Mesenchymal stem cell (in vitro differentiated cells and primary cell): ENCODE results near the gene ZDHHC12.

Source experiments
- DNase-seq: peaks from one replicate; pipeline ENCODE4 v3.0.0-alpha.2; 2013
- H2AFZ ChIP-seq: one replicate; pipeline ENCODE4 v1.6.1; 2013; ENCODE audit warnings: low read depth, mild to moderate bottlenecking, control low read depth, inconsistent platforms, low read length, moderate library complexity
- H2AK5ac ChIP-seq: 2 replicates; pipeline ENCODE4 v1.6.1; 2013; ENCODE audit warnings: low read length, moderate library complexity, mild to moderate bottlenecking, inconsistent platforms; ENCODE audit not compliant: severe bottlenecking
- H2BK120ac ChIP-seq: one replicate; pipeline ENCODE4 v1.6.1; 2013; ENCODE audit warnings: low read depth, mild to moderate bottlenecking, inconsistent platforms, low read length, moderate library complexity
- H2BK12ac ChIP-seq, 2 experiments: one replicate each; pipeline ENCODE4 v1.6.1; 2013; ENCODE audit warnings: inconsistent platforms in 2 of 2, low read length in 2 of 2, mild to moderate bottlenecking in 2 of 2, moderate library complexity in 2 of 2, control low read depth in 1 of 2
- H2BK15ac ChIP-seq: one replicate; pipeline ENCODE4 v1.6.1; 2013; ENCODE audit warnings: mild to moderate bottlenecking, low read depth, inconsistent platforms; ENCODE audit not compliant: poor library complexity, severe bottlenecking
- H2BK5ac ChIP-seq: 2 replicates; pipeline ENCODE4 v1.6.1; 2013; ENCODE audit warnings: low read depth, mild to moderate bottlenecking, low read length, control low read depth, inconsistent platforms; ENCODE audit not compliant: poor library complexity, severe bottlenecking
- H3K14ac ChIP-seq, 2 experiments: one replicate each; pipeline ENCODE4 v1.6.1; 2013; ENCODE audit warnings: inconsistent platforms in 2 of 2, low read length in 2 of 2, control low read depth in 1 of 2, mild to moderate bottlenecking in 1 of 2, moderate library complexity in 1 of 2
- H3K18ac ChIP-seq, 2 experiments: one replicate each; pipeline ENCODE4 v1.6.1; 2013; ENCODE audit warnings: inconsistent platforms in 2 of 2, low read length in 2 of 2, control low read depth in 1 of 2, low read depth in 1 of 2, mild to moderate bottlenecking in 1 of 2
- H3K23ac ChIP-seq, 2 experiments: one replicate each; pipeline ENCODE4 v1.6.1; 2013; ENCODE audit warnings: inconsistent platforms in 2 of 2, low read length in 2 of 2, mild to moderate bottlenecking in 2 of 2, moderate library complexity in 2 of 2, control low read depth in 1 of 2
- H3K27ac ChIP-seq: 2 replicates; pipeline ENCODE4 v1.5.1; 2013; ENCODE audit warnings: mild to moderate bottlenecking, moderate library complexity, low read length, control low read depth, inconsistent platforms; ENCODE audit not compliant: poor library complexity, severe bottlenecking
- H3K27me3 ChIP-seq, 2 experiments: 2 replicates each; pipeline versions ENCODE4 v1.6.1 to v1.7.0; 2013; ENCODE audit warnings: low read length in 2 of 2, mild to moderate bottlenecking in 2 of 2, moderate library complexity in 2 of 2, control low read depth in 1 of 2, inconsistent platforms in 1 of 2; ENCODE audit not compliant: control insufficient read depth in 1 of 2, insufficient read depth in 1 of 2
- H3K36me3 ChIP-seq, 2 experiments: 2 replicates each; pipeline versions ENCODE4 v1.6.1 to v1.7.0; 2013; ENCODE audit warnings: low read length in 2 of 2, control low read depth in 1 of 2, inconsistent platforms in 1 of 2, low read depth in 1 of 2, mild to moderate bottlenecking in 1 of 2; ENCODE audit not compliant: insufficient read depth in 2 of 2, control insufficient read depth in 1 of 2
- H3K4ac ChIP-seq, 2 experiments: one replicate each; pipeline ENCODE4 v1.6.1; 2013; ENCODE audit warnings: inconsistent platforms in 2 of 2, low read length in 2 of 2, mild to moderate bottlenecking in 2 of 2, moderate library complexity in 2 of 2, control low read depth in 1 of 2, low read depth in 1 of 2
- H3K4me1 ChIP-seq: 2 replicates; pipeline ENCODE4 v1.6.1; 2013; ENCODE audit warnings: low read depth, low read length, control low read depth; ENCODE audit not compliant: control insufficient read depth, insufficient read depth
- H3K4me2 ChIP-seq: 2 replicates; pipeline ENCODE4 v1.6.1; 2013; ENCODE audit warnings: low read length, mild to moderate bottlenecking, inconsistent platforms; ENCODE audit not compliant: poor library complexity, severe bottlenecking
- H3K4me3 ChIP-seq, 2 experiments: 2 replicates each; pipeline versions ENCODE4 v1.5.1 to v1.7.0; 2013; ENCODE audit warnings: low read length in 2 of 2, mild to moderate bottlenecking in 2 of 2, control low read depth in 1 of 2, low read depth in 1 of 2; ENCODE audit not compliant: insufficient read depth in 1 of 2
- H3K79me1 ChIP-seq: replicated peaks from 2 replicates; pipeline ENCODE4 v1.6.1; 2013; ENCODE audit warnings: mild to moderate bottlenecking, control low read depth, low read length, inconsistent platforms; ENCODE audit not compliant: poor library complexity, severe bottlenecking
- H3K9ac ChIP-seq: 2 replicates; pipeline ENCODE4 v1.7.0; 2013; ENCODE audit warnings: mild to moderate bottlenecking, low read length, moderate library complexity
- H3K9me3 ChIP-seq: 2 replicates; pipeline ENCODE4 v1.7.0; 2013; ENCODE audit warnings: mild to moderate bottlenecking, low read length; ENCODE audit not compliant: control insufficient read depth
- H4K8ac ChIP-seq: one replicate; pipeline ENCODE4 v1.6.1; 2013; ENCODE audit warnings: inconsistent platforms, mild to moderate bottlenecking, low read length, moderate library complexity
- H4K91ac ChIP-seq: one replicate; pipeline ENCODE4 v1.6.1; 2013; ENCODE audit warnings: mild to moderate bottlenecking, low read length, inconsistent platforms
- WGBS: methylation state at CpG from one replicate; pipeline ENCODE4 v1.1.7; 2013; ENCODE audit warnings: mixed read lengths; 5-methylcytosine and 5-hydroxymethylcytosine counted together

Gene ZDHHC12

GRCh38 chr9:128735373-128735772 lies 11.4 kb upstream of the ZDHHC12 start:
- Histone ChIP-seq H2AK5ac (no peak overlapping the region), H2BK5ac (no peak overlapping the region), H3K14ac (no peak overlapping the region), H4K91ac (no peak overlapping the region), H3K4me3 (no peak overlapping the region), H3K27ac (no peak overlapping the region), H3K36me3 (peaks cover 44 to 48% of the 10 kb centered on the region in 2 experiments), H2BK120ac (no peak overlapping the region), H2BK15ac (no peak overlapping the region), H3K23ac (no peak overlapping the region), H3K18ac (no peak overlapping the region), H4K8ac (peak overlapping the region; percentile 51), H2BK12ac (no peak overlapping the region), H3K9me3 (no peaks in the 10 kb centered on the region), H3K27me3 (no peaks in the 10 kb centered on the region), H3K4ac (no peak overlapping the region), H3K79me1 (no peaks in the 10 kb centered on the region), H3K9ac (no peak overlapping the region), H3K4me1 (peaks cover 6% of the 10 kb centered on the region), H3K4me2 (no peak overlapping the region), H2AFZ (no peak overlapping the region)
- WGBS: 100% methylated on average over 1 of the region's 2 CpGs
- DNase-seq: no peak

GRCh38 chr9:128733256-128733655 lies 9.3 kb upstream of the ZDHHC12 start:
- H2BK120ac ChIP-seq: no peak overlapping the region
- H3K4me3 ChIP-seq: no peak overlapping the region
- no peak overlapping the region for H4K91ac ChIP-seq
- no peaks in the 10 kb centered on the region for H3K27me3 ChIP-seq
- peak overlapping the region; percentile 92 for H4K8ac ChIP-seq
- H3K27ac ChIP-seq: no peak overlapping the region
- peak overlapping the region; percentile 87 for H2AFZ ChIP-seq
- peak overlapping the region; percentile 7 to 64 for H3K4ac ChIP-seq
- H3K4me2 ChIP-seq: no peak overlapping the region
- no peaks in the 10 kb centered on the region for H3K9me3 ChIP-seq
- no peak overlapping the region for H3K14ac ChIP-seq
- peaks cover 22% of the 10 kb centered on the region for H3K4me1 ChIP-seq
- H3K36me3 ChIP-seq: peaks cover 35 to 41% of the 10 kb centered on the region in 2 experiments
- peak overlapping the region in 1 of 2 experiments; percentile 52 for H3K18ac ChIP-seq
- WGBS: 19% methylated on average over 9 of the region's 9 CpGs
- DNase-seq: peak; percentile 91
- no peak overlapping the region for H3K23ac ChIP-seq
- peaks cover under 1% of the 10 kb centered on the region for H3K79me1 ChIP-seq
- no peak overlapping the region for H2AK5ac ChIP-seq
- no peak overlapping the region for H2BK15ac ChIP-seq
- peak overlapping the region; percentile 59 for H3K9ac ChIP-seq
- no peak overlapping the region for H2BK5ac ChIP-seq
- H2BK12ac ChIP-seq: no peak overlapping the region

DNA sequence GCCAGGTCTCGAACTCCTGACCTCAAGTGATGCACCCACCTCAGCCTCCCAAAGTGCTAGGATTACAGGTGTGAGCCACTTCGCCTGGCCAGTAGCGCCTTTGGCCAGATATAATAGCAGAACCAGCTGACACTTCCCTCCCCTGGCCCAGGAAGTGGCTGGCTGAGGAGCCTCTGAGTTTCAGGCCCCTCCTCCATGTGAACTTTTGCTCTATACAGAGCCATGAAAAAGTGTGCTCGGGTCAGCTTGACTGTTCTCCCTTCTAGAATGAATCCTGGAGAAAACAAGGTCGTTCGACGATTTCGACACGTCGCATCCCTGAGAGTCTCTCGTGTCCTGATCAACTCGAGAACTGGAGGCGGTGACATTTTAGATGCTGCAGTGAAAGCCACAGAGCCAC lies 8.6 kb upstream of the ZDHHC12 start:
- no peak overlapping the region for H4K8ac ChIP-seq
- peaks cover 24% of the 10 kb centered on the region for H3K4me1 ChIP-seq
- H3K79me1 ChIP-seq: peaks cover 2% of the 10 kb centered on the region
- H3K27ac ChIP-seq: no peak overlapping the region
- H2BK5ac ChIP-seq: no peak overlapping the region
- H3K9me3 ChIP-seq: no peaks in the 10 kb centered on the region
- no peak overlapping the region for H3K4me3 ChIP-seq
- no peaks in the 10 kb centered on the region for H3K27me3 ChIP-seq
- H3K9ac ChIP-seq: no peak overlapping the region
- H2BK15ac ChIP-seq: no peak overlapping the region
- H3K23ac ChIP-seq: no peak overlapping the region
- no peak overlapping the region for H3K4me2 ChIP-seq
- H2BK120ac ChIP-seq: no peak overlapping the region
- 95% methylated on average over 13 of the region's 13 CpGs for WGBS
- no peak overlapping the region for H2BK12ac ChIP-seq
- no peak overlapping the region for H2AK5ac ChIP-seq
- no peak for DNase-seq
- peaks cover 36 to 41% of the 10 kb centered on the region in 2 experiments for H3K36me3 ChIP-seq
- H2AFZ ChIP-seq: no peak overlapping the region
- no peak overlapping the region for H3K14ac ChIP-seq
- H3K4ac ChIP-seq: no peak overlapping the region
- H4K91ac ChIP-seq: no peak overlapping the region
- H3K18ac ChIP-seq: no peak overlapping the region

DNA sequence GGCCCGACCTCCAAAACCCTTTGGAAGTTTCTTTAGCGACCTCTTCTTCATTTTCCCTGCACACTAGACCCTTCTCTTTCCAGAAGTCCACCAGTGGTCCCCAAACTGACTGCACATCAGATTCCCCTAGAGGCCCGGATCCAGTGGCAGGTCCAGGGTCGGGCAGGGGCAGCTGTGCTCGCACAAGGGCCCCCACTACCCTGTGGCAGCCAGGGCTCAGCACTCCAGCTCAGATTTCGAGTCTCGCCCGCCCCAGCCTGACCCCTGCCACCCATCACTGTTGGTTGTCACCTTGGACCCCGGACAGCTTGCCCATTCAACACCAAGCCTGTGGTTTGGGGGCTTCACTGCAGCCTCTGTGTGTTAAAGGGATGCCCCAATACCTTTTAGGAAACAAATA lies 7.8 kb upstream of the ZDHHC12 start:
- H3K4me3 ChIP-seq: no peak overlapping the region
- H2BK120ac ChIP-seq: no peak overlapping the region
- no peak overlapping the region for H3K4me2 ChIP-seq
- H3K14ac ChIP-seq: no peak overlapping the region
- no peaks in the 10 kb centered on the region for H3K9me3 ChIP-seq
- H3K79me1 ChIP-seq: peaks cover 2% of the 10 kb centered on the region
- H2BK5ac ChIP-seq: no peak overlapping the region
- no peak overlapping the region for H4K91ac ChIP-seq
- H3K18ac ChIP-seq: no peak overlapping the region
- peaks cover 24% of the 10 kb centered on the region for H3K4me1 ChIP-seq
- no peak overlapping the region for H2BK15ac ChIP-seq
- H3K27me3 ChIP-seq: no peaks in the 10 kb centered on the region
- H2AFZ ChIP-seq: no peak overlapping the region
- H3K36me3 ChIP-seq: peaks cover 31 to 35% of the 10 kb centered on the region in 2 experiments
- no peak overlapping the region for H3K23ac ChIP-seq
- no peak for DNase-seq
- 81% methylated on average over 9 of the region's 9 CpGs for WGBS
- no peak overlapping the region for H2AK5ac ChIP-seq
- no peak overlapping the region for H3K27ac ChIP-seq
- H4K8ac ChIP-seq: no peak overlapping the region
- no peak overlapping the region for H2BK12ac ChIP-seq
- H3K4ac ChIP-seq: no peak overlapping the region
- no peak overlapping the region for H3K9ac ChIP-seq
